ENCODE results near the gene PDX1. TPM values are rescaled to one million over a fixed set of nuclear protein-coding genes. Genes with fewer than 3 reads are reported as not detected.
A peak's percentile ranks its signal among the peaks of the same experiment; 100 is the strongest.

The PDX1 gene
- total RNA-seq, 1 experiment from 2014 or later = not detected

GRCh38 chr13:27964741-27965323, 45.0 kb downstream of the PDX1 start:
- no peak overlapping the region for H3K27ac Mint-ChIP-seq
- no peak for ATAC-seq
- no peak overlapping the region for H3K4me3 Mint-ChIP-seq
- CTCF ChIA-PET = interaction anchor here (0.7 to 6.1 kb wide), 5 partner anchors 11 to 603 kb away, joined by 3 to 53 read pairs (median 4); no protein-coding TSS in a partner anchor
- no peak for DNase-seq (ENCODE audit: low spot score)
- H3K36me3 Mint-ChIP-seq = no peaks in the 10 kb centered on the region
- POLR2A ChIA-PET = interaction anchor here (0.6 kb wide), 2 partner anchors 16 to 417 kb away, joined by 3 read pairs; no protein-coding TSS in a partner anchor
- H3K4me1 Mint-ChIP-seq = peaks cover 65% of the 10 kb centered on the region
- H3K9me3 Mint-ChIP-seq = no peaks in the 10 kb centered on the region
- TF ChIP-seq ZNF396 (CRISPR knock-in tag; IDR thresholded peaks at IDR 0.05; ENCODE audit: borderline replicate concordance) (no peak), ATF2 (CRISPR knock-in tag; IDR thresholded peaks at IDR 0.05; ENCODE audit: borderline replicate concordance, low read depth) (no peak), ZNF416 (CRISPR knock-in tag; IDR thresholded peaks at IDR 0.05) (no peak), SMAD4 (CRISPR knock-in tag; IDR thresholded peaks at IDR 0.05) (no peak), E2F1 (CRISPR knock-in tag; IDR thresholded peaks at IDR 0.05) (no peak), ARID4B (CRISPR knock-in tag; IDR thresholded peaks at IDR 0.05; ENCODE audit: borderline replicate concordance) (no peak), E2F4 (CRISPR knock-in tag; IDR thresholded peaks at IDR 0.05; ENCODE audit: borderline replicate concordance, low read depth) (no peak), ATF1 (CRISPR knock-in tag; IDR thresholded peaks at IDR 0.05) (no peak), ZNF219 (CRISPR knock-in tag; IDR thresholded peaks at IDR 0.05; ENCODE audit: borderline replicate concordance) (no peak), ATF6 (CRISPR knock-in tag; IDR thresholded peaks at IDR 0.05) (no peak), IRF1 (CRISPR knock-in tag; IDR thresholded peaks at IDR 0.05) (no peak)
- peaks cover 100% of the 10 kb centered on the region for H3K27me3 Mint-ChIP-seq (ENCODE audit: low read depth)

- Mint-ChIP-seq H3K27ac (no peak overlapping the region), H3K9me3 (no peaks in the 10 kb centered on the region), H3K4me1 (peaks cover 62% of the 10 kb centered on the region), H3K4me3 (peak overlapping the region; percentile 32; the same call in 1 of the 2 replicates), H3K36me3 (no peaks in the 10 kb centered on the region), H3K27me3 (ENCODE audit: low read depth) (peaks cover 100% of the 10 kb centered on the region)
- ChIA-PET POLR2A (interaction anchor here (1.1 kb wide), 1 partner anchor 158 kb away, joined by 3 read pairs; no protein-coding TSS in a partner anchor), CTCF (interaction anchor here (0.8 to 6.1 kb wide), 8 partner anchors 11 to 603 kb away, joined by 3 to 53 read pairs (median 5); no protein-coding TSS in a partner anchor)
- ATAC-seq = no peak
- DNase-seq (ENCODE audit: low spot score) = no peak
- TF ChIP-seq SP1 (CRISPR knock-in tag; conservative IDR thresholded peaks at IDR 0.05) (no peak), SOX15 (CRISPR knock-in tag; IDR thresholded peaks at IDR 0.05) (no peak), AFF4 (CRISPR knock-in tag; IDR thresholded peaks at IDR 0.05; ENCODE audit: borderline replicate concordance) (no peak), ZSCAN18 (CRISPR knock-in tag; IDR thresholded peaks at IDR 0.05) (no peak)
Observed at GRCh38 chr13:27965343-27965739, 45.5 kb downstream of the PDX1 start.

Data from WTC11 (cell line).